Eye (tissue), 1 donor: Measurements from ENCODE around the gene SMARCB1.

Experiments used
- DNase-seq: peaks from one replicate; pipeline ENCODE4 v3.0.0-alpha.2; 2015

Gene SMARCB1

GRCh38 chr22:23762842-23763578 lies 23.8 kb upstream of the SMARCB1 start, which contains the start of gene C22orf15:
C22orf15 (plus strand) TSS chr22:23762990; CDS start chr22:23763307, 317 bp downstream.
- peak; percentile 66 for DNase-seq

DNA sequence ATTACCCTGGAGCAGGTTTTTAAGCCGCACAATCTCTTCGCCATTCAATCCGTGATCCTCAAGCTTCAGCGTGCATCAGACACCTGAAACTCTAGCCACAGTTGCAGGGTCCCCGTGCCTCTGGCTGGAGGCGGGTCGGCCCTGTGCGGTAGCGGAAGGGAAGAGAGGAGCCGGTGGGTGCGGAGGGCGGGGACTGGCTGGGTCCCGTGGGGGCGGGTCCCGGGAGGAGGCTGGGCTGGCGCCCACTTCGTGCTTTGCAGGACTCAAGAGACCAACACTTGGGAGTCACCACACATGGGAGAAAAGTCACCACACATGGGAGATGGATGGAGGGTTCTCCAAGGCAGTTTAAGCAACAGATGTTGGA lies 23.2 kb upstream of the SMARCB1 start:
- DNase-seq, result peak; percentile 50

- no peak for DNase-seq
Measured at GRCh38 chr22:23763954-23764353, 22.8 kb upstream of the SMARCB1 start.

- DNase-seq, result no peak
Measured at GRCh38 chr22:23764899-23765881, 21.6 kb upstream of the SMARCB1 start.

GRCh38 chr22:23767303-23767672 lies 19.5 kb upstream of the SMARCB1 start:
- peak; percentile 36 for DNase-seq

DNA sequence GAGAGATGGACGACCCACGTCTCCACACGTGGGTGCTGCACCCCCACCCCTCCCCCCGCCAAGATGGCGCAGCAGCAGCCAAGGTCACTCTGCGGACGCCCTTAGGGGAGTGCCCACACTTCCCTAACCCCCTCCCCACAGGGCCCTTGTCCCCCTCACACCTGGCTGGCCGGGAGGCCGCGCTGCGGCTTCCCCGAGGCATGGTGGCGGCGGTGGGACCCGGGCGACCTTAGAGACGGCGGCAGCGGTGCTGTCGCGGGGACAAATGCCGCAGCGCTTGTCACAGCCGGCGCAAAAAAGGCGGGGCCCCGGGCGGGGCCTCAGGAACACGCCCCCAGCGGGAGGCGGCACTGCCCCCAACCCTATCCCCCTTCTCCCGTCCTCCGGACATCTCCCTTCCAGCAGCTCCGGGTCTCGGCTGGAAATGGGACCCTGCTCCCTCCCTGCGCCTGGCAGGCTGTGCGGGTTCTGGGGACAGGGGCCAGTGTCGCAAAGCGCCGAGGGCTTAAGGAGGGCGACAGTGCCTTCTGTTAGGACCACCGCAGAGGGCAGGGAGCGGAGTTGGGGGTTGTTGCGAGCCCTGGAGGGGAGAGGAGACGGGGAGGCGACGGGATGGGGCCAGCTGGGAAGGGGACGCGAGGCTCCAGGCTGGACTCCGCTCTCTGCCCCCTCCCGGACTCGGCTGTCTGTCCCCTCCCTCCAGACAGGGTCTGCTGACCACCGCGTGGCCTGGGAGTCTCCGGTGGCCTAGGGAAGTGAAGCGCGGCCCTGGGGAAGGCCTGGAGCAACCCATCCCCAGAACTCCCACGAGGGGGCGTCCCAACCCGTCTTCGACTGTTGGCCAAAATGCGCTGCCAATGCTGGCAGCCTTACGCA lies 18.9 kb upstream of the SMARCB1 start, which contains the start of gene CHCHD10:
TSS of gene CHCHD10 (minus strand) at position 300 of the 876 bp plus-strand sequence. CDS start at position 202, 98 bp downstream.
- peak; percentile 96 for DNase-seq

DNA sequence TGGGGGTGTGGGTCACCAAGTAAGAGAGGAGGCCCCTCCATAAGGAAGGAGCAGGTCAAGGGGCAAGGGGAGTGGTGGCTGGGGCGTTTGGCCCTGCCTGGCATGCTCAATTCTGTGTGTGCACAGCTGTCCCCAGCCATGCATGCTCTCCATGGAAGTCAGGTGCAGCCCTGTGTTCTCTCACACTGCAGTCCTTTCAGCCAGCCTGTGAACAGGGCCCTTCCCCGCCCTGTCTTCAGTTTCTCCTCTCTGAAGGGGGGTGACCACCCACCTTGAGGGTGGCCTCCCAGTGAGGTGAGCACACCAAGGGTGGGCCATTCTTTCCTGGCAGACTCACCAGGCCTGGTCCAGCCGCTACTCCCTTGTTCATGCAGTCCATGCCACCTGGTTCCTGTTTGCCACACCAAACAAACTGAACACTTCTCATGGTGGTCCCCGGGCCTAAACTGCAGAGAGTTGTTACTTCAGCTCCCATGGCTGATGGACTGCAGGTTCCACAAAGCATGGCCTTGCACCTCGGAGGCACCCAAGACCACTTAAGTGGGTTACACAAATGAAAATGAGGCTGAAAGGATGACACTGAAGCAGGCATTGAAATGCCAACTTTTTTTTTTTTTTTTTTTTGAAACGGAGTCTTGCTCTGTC lies 17.3 kb upstream of the SMARCB1 start:
- DNase-seq, result no peak

DNA sequence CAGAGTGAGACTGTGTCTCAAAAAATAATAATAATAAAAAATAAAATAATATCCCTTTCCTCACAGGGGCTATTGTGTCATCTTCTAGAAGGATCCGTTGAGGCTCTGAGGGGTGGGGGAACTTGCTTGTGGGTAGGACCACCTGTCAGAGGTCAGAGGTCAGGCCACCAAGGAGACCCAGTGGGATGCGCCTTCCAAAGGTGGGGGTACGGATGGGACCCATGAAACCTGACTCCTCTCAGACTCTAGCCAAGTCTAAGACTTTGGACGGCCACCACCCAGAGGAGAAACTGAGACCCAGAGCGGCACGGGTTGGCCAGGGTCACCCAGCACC lies 14.5 kb upstream of the SMARCB1 start:
- DNase-seq, result no peak

DNA sequence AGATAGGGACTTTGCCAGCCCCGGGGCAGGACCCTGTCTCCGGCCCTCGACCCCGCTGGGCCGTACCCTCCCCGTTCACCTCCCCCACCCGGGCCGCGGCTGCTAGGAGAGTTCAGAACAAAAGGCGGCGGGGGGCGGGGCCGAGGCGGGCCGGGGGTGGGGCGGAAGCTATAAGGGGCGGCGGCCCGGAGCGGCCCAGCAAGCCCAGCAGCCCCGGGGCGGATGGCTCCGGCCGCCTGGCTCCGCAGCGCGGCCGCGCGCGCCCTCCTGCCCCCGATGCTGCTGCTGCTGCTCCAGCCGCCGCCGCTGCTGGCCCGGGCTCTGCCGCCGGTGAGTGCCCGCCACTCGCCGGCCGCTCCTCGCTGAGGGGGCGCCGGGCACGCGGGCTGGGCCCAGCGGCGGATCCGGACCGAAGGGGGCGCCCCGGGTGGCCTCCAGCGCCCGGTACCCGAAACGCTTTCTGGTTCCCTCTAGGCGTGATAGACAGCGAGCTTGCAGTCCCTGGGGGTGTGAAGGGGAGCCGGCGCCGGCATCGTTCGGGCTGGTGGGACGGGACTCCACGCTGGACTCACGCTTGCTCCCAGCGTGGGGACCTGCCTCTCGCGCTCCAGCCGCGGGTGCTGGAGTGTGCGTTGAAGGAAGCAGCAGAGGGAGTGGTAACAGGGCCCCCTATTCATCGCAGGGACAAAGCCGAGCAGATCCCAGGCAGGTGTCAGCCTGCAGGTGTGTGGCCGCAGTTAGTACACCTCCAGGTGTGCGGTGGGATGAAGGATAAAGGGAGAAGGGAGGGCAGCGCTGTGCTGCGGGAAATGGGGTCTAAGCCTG lies 13.9 kb upstream of the SMARCB1 start, which contains the start of gene MMP11:
TSS of gene MMP11 (plus strand) at position 201 of the 825 bp plus-strand sequence. CDS start at position 223, 22 bp downstream.
- DNase-seq, result peak; percentile 75

DNA sequence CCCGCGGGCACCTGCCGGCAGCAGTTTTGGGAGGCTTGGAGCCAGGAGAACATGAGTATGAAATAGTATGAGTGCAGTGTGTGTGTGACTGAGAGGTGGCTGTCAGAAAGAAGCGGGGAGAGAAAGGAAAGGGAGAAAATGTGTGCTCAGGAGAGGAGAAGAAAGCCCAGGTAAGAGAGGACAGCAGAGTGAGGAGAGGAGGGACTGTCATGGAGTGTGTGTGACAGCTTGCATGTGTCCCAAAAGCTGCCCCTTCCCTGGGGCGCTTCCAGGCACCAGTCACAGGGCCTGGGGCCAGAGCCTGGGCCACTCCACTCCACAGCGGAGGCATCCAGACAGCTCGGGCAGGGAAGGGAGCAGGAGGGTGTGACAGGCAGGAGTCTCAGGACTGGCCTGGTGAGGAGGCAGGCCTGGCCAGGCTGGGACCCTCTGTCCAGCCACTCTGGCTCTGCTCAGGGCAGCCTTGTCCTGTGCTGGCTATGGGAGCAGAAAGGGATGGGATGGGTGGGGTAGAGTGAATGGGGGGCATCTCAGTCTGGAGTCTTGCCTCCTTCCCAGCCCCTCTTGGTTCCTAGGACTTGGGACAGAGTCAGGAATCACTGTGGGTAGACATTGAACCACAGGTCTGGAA lies 13.2 kb upstream of the SMARCB1 start:
- no peak for DNase-seq

DNA sequence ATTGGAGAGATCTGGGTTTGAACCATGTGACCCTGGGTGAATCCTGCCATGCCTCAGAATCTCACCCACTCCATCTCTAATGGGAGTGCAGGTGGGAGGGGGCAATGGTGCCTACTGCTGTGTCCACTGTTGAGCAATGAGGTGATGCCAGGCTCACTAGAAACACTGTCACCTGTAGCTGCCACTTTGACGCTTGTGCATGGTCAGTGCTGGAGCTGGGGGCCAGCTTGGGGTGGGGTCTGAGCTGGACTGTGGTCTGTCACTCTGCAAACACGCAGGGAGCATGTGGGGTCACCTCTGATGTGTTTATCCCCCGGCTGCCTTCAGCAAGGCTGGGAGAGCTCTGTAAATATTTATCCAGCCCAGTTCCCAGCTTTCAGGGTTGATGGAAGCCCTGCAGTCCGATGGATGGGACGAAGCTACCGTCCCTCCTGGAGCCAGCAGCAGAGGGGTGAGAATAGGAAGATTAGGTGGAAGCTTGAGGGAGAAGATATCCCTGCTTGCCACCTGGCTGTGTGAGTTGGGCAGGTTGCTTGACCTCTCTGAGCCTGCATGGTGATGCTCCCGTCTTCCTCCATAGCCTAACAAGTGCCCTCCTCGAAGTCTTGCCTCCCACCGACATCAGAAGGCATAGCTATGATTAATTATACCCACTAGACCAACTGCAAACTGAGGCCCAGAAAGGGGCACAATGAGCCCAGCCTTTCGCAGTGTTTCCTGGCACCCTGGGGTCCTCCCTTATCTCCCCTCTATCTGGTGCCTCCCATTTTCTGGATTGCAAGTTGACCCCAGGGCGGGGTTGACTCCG lies 12.4 kb upstream of the SMARCB1 start:
- DNase-seq, result no peak

- no peak for DNase-seq
Measured at GRCh38 chr22:23774922-23775436, 11.8 kb upstream of the SMARCB1 start.

- no peak for DNase-seq
Measured at GRCh38 chr22:23775779-23776375, 10.9 kb upstream of the SMARCB1 start.

DNA sequence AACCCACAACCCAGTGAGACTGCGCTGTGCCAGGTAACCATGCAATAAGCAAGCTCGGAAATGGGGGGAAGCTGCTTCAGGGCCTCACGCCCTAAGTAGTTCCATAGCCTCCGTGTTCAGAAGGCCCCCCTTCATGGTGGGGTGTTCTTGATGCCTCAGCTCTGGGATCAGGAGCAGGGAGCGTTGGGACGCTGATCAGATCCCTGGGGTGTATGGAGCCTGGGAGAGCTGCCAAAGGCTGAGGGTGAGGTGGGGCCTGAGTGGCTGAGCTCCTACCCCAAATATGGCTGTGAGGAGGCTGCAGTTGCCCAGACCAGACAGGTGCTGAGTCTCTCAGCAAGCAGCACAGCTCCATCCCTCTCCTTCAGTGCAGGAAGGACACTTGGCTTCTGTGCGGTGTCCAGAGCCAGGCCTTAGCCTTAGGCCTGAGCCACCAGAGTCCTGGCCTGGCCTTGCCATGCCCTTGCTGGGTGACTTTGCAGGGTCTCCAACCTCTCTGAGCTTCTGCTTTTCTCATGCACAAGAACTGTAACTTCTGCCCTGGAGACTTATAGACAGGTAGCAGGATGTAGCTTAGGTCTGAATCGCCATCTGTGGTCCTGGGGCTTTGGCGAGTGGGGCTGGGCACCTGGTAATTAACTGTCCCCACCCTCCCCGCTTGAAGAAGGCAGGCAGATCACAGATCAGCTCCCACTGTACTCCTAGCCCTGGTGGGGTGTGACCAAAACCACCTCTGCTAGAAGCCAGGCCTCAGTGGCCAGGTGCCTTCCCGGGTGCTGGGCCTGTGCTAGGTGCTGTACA lies 8.8 kb upstream of the SMARCB1 start:
- DNase-seq, result no peak

DNA sequence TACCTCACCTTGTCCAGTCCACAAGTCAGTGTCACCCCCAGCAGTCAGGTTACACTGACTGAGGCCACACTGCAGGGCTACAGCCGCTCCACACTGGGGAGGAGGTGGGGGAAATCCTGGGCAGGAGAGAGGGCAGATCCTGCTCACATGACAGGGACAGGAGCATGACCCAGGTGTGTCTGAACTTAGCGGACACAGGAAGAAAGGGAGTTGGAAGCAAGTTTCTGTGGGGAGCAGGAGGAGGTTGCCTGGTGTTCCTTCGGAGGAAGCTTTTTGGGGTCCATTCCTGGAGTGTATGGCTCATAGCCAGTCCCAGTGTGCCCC lies 8.2 kb upstream of the SMARCB1 start:
- DNase-seq, result no peak

GRCh38 chr22:23779083-23779482 lies 7.7 kb upstream of the SMARCB1 start:
- no peak for DNase-seq

- no peak for DNase-seq
Measured at GRCh38 chr22:23779731-23780130, 7.0 kb upstream of the SMARCB1 start.

GRCh38 chr22:23780146-23780748 lies 6.5 kb upstream of the SMARCB1 start:
- no peak for DNase-seq
